Prostate gland (tissue), 2 donors: Measurements from ENCODE around the gene IGF2.

ENCODE experiments used
- CTCF ChIP-seq, 4 experiments: fragments of 200-600 bp in 2 of 4; fragments of 450-650 bp in 2 of 4; sonication (generic) in 2 of 4; IDR thresholded peaks; 1 replicate in 3 of 4; 2 replicates in 1 of 4; pipeline ENCODE4 v1.5.1; 2016 to 2019; ENCODE audit warnings: antibody characterized with exemption in 4 of 4, mild to moderate bottlenecking in 2 of 4, moderate library complexity in 2 of 4
- POLR2AphosphoS5 ChIP-seq: sonication (generic); formaldehyde crosslinking; IDR thresholded peaks from one replicate; pipeline ENCODE4 v1.6.1; 2017; ENCODE audit warnings: antibody characterized with exemption

DNA sequence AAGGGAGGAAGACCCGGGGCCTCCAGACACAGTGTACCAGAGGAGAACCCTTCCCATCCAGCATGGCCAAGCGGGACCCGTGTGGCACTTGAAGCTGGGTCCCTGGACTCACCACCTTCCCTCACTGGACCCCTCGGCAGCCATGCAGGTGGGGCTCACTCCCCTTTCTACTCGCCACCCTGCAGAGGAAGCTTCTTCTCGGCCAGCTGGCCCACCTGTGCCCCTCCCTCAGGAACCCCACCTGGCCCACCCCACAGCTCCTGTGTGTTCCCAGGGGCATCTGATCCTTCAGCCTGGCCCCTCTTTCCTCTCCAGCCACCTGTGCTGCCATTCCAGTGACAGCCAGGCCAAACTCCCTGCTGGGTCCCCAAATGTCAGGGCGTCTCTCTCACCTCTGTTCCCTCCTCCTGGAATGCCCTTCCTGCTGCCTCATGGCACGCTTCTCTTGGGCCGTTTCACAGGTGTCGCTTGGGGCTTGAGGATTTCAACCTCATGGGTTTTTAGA, 38.0 kb downstream of the IGF2 start:
- TF ChIP-seq CTCF (IDR thresholded peaks at IDR 0.05) = no peak
- TF ChIP-seq POLR2AphosphoS5 = no peak
